Measurements from ENCODE around the gene PALD1. TPM values are rescaled to one million over a fixed set of nuclear protein-coding genes. Genes with fewer than 3 reads are reported as not detected.

PALD1 gene
- total and polyA plus RNA-seq, 9 of the 15 experiments (the other 6 are each of a cell fraction or from before 2014, with no cell fraction given): 0.03 to 0.29 (median 0.09) TPM; not detected in 2

DNA sequence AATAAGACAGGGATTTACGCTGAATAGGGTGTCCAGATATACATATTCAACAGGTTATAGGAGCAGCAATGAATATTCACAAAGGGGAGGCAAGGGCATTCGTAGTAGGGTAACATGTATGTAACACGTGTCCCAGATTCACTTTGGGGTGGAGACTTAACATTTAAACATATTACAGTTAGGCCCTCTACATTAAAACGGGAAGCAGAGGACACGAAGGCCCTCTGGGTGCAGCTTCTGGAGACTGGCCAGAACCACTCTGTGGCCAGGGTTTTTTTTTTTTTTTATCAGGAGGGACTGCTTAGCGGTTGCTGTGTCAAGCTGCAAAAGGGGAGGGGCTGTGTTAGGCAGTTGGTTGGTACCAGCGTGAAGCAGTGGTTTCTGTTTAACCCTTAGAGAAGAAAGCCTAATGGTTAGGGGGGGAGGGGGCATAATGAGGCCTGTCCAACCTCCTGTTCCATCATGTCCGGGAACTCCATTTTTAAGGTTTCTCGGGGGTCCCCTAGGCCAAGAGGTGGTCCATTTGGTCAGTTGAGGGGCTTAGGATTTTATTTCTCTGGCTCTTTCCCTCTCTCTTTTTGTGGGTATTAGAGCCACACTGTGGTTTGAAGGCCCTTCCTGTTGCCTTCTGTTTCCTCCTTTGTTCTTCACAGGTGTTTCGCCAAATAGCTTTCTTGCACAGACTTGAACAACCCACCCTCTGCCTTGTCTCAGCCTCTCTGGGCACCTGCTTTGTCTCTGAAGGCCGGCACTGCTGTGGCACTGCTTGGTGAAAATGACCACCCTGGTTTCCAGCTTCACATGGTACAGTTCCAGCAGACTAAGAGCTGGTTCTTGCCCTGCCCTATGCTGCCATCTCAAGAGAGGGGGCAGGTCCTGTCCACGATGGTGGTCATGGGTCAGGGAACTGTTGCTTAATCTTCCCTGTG, 97.6 kb downstream of the PALD1 start (continued):
- no peak for TF ChIP-seq ZNF217 (CRISPR knock-in tag; IDR thresholded peaks at IDR 0.05)
- no peak for TF ChIP-seq TAF7 (tag; IDR thresholded peaks at IDR 0.05)
- TF ChIP-seq, protein P1, sequence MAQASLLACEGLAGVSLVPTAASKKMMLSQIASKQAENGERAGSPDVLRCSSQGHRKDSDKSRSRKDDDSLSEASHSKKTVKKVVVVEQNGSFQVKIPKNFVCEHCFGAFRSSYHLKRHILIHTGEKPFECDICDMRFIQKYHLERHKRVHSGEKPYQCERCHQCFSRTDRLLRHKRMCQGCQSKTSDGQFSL (CRISPR knock-in tag; IDR thresholded peaks at IDR 0.05): no peak
- TF ChIP-seq, protein P1 (tag; IDR thresholded peaks at IDR 0.05): peak; percentile 24 to 41; a peak in 1 of 4 replicates
- TF ChIP-seq SREBF1 (IDR thresholded peaks at IDR 0.05; ENCODE audit: borderline replicate concordance, low read depth, low read length): 0 out of 2 replicates have a peak, but pooled peaks have one; percentile 9
- peak; percentile 87 for TF ChIP-seq CEBPB (tag; IDR thresholded peaks at IDR 0.05)
- TF ChIP-seq XRCC4 (IDR thresholded peaks at IDR 0.05; ENCODE audit: extremely low read depth, insufficient read depth, insufficient read length): no peak
- TF ChIP-seq SMARCC2 (IDR thresholded peaks at IDR 0.05; ENCODE audit: low read depth): peak; percentile 21; the same call in 1 of the 2 replicates
- TF ChIP-seq POLR3G (IDR thresholded peaks at IDR 0.05; ENCODE audit: extremely low read depth, insufficient read length, insufficient replicate concordance): no peak
- TF ChIP-seq ERF (CRISPR knock-in tag; IDR thresholded peaks at IDR 0.05): no peak; the same call in 1 of the 2 replicates
- TF ChIP-seq ZZZ3 (IDR thresholded peaks at IDR 0.05): no peak
- TF ChIP-seq ZNF253 (CRISPR knock-in tag; conservative IDR thresholded peaks at IDR 0.05): no peak
- peak; percentile 68 for TF ChIP-seq JUND (IDR thresholded peaks at IDR 0.05; ENCODE audit: borderline replicate concordance, low read depth, low read length)
- TF ChIP-seq JUND (tag; IDR thresholded peaks at IDR 0.05; ENCODE audit: borderline replicate concordance, low read depth, low read length): peak; percentile 42; the same call in 2 of the 3 replicates
- no peak for TF ChIP-seq NR2C1 (IDR thresholded peaks at IDR 0.05)
- peak; percentile 35; the same call in 1 of the 2 replicates for TF ChIP-seq NR2C1 (tag; IDR thresholded peaks at IDR 0.05)
- peak in 1 of 2 experiments; percentile 48 for TF ChIP-seq E2F6 (IDR thresholded peaks at IDR 0.05; ENCODE audit: borderline replicate concordance in 1 of 2, extremely low read depth in 1 of 2, insufficient read depth in 1 of 2, insufficient read length in 1 of 2, low read depth in 1 of 2, low read length in 1 of 2, poor library complexity in 1 of 2, severe bottlenecking in 1 of 2)
- TF ChIP-seq, protein P2, sequence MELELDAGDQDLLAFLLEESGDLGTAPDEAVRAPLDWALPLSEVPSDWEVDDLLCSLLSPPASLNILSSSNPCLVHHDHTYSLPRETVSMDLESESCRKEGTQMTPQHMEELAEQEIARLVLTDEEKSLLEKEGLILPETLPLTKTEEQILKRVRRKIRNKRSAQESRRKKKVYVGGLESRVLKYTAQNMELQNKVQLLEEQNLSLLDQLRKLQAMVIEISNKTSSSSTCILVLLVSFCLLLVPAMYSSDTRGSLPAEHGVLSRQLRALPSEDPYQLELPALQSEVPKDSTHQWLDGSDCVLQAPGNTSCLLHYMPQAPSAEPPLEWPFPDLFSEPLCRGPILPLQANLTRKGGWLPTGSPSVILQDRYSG (tag; conservative IDR thresholded peaks at IDR 0.05; ENCODE audit: low read depth): peak; percentile 77; the same call in 1 of the 2 replicates
- no peak for TF ChIP-seq SPI1 (IDR thresholded peaks at IDR 0.05; ENCODE audit: borderline replicate concordance, low read depth, low read length)
- no peak for TF ChIP-seq HCFC1 (IDR thresholded peaks at IDR 0.05; ENCODE audit: low read depth, low read length)
- no peak for TF ChIP-seq KLF6 (CRISPR knock-in tag; IDR thresholded peaks at IDR 0.05; ENCODE audit: borderline replicate concordance)
